Esophagus squamous epithelium (tissue), 5 donors: ENCODE measurements around the gene SLC44A3. TPM values are rescaled to one million over a fixed set of nuclear protein-coding genes. Genes with fewer than 3 reads are reported as not detected.

Experiments used
- DNase-seq: peaks from one replicate; lab custom pipeline; 2025; lab: John Stamatoyannopoulos, UW
- H3K27ac ChIP-seq, 4 donors: fragments of 200-600 bp; sonication (generic); one replicate each; pipeline ENCODE4 v1.5.1; 2016 to 2019; ENCODE audit warnings: mild to moderate bottlenecking in 1 of 4
- H3K27me3 ChIP-seq, 4 donors: fragments of 200-600 bp; sonication (generic); 1 replicate in 3 of 4; 2 replicates in 1 of 4; pipeline versions ENCODE4 v1.5.1 to v1.6.0; 2017 to 2021; ENCODE audit warnings: antibody characterized with exemption in 1 of 4
- H3K36me3 ChIP-seq, 3 donors: fragments of 200-600 bp; sonication (generic); one replicate each; pipeline ENCODE4 v1.5.1; 2016 to 2019
- H3K4me1 ChIP-seq, 3 donors: fragments of 200-600 bp; sonication (generic); one replicate each; pipeline ENCODE4 v1.5.1; 2017 to 2019
- H3K4me3 ChIP-seq, 4 donors: fragments of 200-600 bp; sonication (generic); 1 replicate in 3 of 4; 2 replicates in 1 of 4; pipeline ENCODE4 v1.5.1; 2016 to 2019; ENCODE audit warnings: mild to moderate bottlenecking in 2 of 4, moderate library complexity in 1 of 4
- H3K9me3 ChIP-seq, 3 donors: fragments of 200-600 bp; sonication (generic); one replicate each; pipeline ENCODE4 v1.5.1; 2016 to 2019
- CTCF ChIP-seq, 6 experiments: fragments of 450-650 bp in 4 of 6; fragments of 200-600 bp in 2 of 6; sonication (generic) in 2 of 6; IDR thresholded peaks; one replicate each; pipeline ENCODE4 v1.5.1; 2016 to 2019; ENCODE audit warnings: antibody characterized with exemption in 6 of 6, mild to moderate bottlenecking in 4 of 6, moderate library complexity in 4 of 6
- POLR2A ChIP-seq, 4 donors: fragments of 450-650 bp; IDR thresholded peaks; one replicate each; pipeline ENCODE4 v1.6.1; 2017; ENCODE audit warnings: antibody characterized with exemption in 4 of 4, mild to moderate bottlenecking in 4 of 4, moderate library complexity in 3 of 4
- WGBS, 2 donors: methylation state at CpG; one replicate each; pipeline ENCODE4 v1.1.5; 2018; 5-methylcytosine and 5-hydroxymethylcytosine counted together
- intact Hi-C: fragments of 100-400 bp; cut with DNase I; formaldehyde crosslinking; loops from one replicate; pipeline ENCODE4 v1.15.0; 2022
- total RNA-seq, 4 donors: library from RNA; depleted of rRNA; stranded (reverse); fragments of >200 nt; gene quantifications; one replicate each; pipeline ENCODE4 v1.1.0, GENCODE V29; 2016
- donor health status: DM: yes; HTN: yes; CAD: no.

SLC44A3 gene
- total RNA-seq, 4 donors from 2014 or later, result 5.4 to 11.7 (median 9.4) TPM

- no peaks in the 10 kb centered on the region for H3K9me3 ChIP-seq
- peaks cover 6 to 36% (median 9%) of the 10 kb centered on the region in 3 donors for H3K4me1 ChIP-seq
- H3K27me3 ChIP-seq, result no peaks in the 10 kb centered on the region
- DNase-seq, result no peak
- H3K27ac ChIP-seq, result peak overlapping the region; percentile 79 to 90 (median 87)
- intact Hi-C loops, result loop anchor here (2.0 to 10.0 kb wide), 2 partner anchors 69 to 187 kb away; partner anchors contain the start of gene CNN3
- WGBS, 2 donors, result 49 to 66% methylated on average over 2 of the region's 2 CpGs
- peaks cover 0 to 11% (median 0%) of the 10 kb centered on the region in 3 donors for H3K36me3 ChIP-seq
- TF ChIP-seq CTCF (IDR thresholded peaks at IDR 0.05), result no peak
- TF ChIP-seq POLR2A (IDR thresholded peaks at IDR 0.05), result no peak
- no peak overlapping the region for H3K4me3 ChIP-seq
Observed at GRCh38 chr1:94855307-94855700, 35.1 kb downstream of the SLC44A3 start.

- Histone ChIP-seq H3K4me1 (peaks cover 6 to 43% (median 9%) of the 10 kb centered on the region in 3 donors), H3K27me3 (no peaks in the 10 kb centered on the region), H3K4me3 (no peak overlapping the region), H3K9me3 (no peaks in the 10 kb centered on the region), H3K27ac (peak overlapping the region in 3 of 4 donors; percentile 79 to 90 (median 84)), H3K36me3 (peaks cover 0 to 7% (median 0%) of the 10 kb centered on the region in 3 donors)
- no peak for DNase-seq
- intact Hi-C loops, result loop anchor here (10.0 kb wide), 1 partner anchor 69 kb away; the partner anchor contains the start of gene CNN3
- TF ChIP-seq CTCF (IDR thresholded peaks at IDR 0.05), result no peak
- no peak for TF ChIP-seq POLR2A (IDR thresholded peaks at IDR 0.05)
- WGBS, 2 donors, result 85 to 94% methylated on average over 5 of the region's 5 CpGs
Observed at GRCh38 chr1:94856004-94856403, 35.8 kb downstream of the SLC44A3 start.

DNA sequence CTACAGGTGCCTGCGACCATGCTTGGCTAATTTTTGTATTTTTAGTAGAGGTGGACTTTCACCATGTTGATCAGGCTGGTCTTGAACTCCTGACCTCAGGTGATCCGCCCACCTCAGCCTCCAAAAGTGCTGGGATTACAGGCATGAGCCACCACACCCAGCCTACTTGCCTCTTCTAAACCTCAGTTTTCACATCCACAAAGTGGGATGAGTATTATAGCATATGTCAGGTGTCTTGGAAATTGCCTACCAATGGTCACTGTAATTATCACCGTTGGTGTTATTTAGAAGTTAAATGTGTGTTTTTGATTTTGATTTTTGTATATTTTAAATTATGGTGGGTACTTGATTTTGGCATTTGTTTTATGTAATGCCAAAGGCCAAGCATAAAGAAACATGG, 36.7 kb downstream of the SLC44A3 start:
- Histone ChIP-seq H3K9me3 (no peaks in the 10 kb centered on the region), H3K4me1 (peaks cover 9 to 52% (median 9%) of the 10 kb centered on the region in 3 donors), H3K27me3 (no peaks in the 10 kb centered on the region), H3K36me3 (no peaks in the 10 kb centered on the region), H3K4me3 (no peak overlapping the region), H3K27ac (no peak overlapping the region)
- no peak for TF ChIP-seq POLR2A (IDR thresholded peaks at IDR 0.05)
- no peak for TF ChIP-seq CTCF (IDR thresholded peaks at IDR 0.05)
- DNase-seq, result no peak
- intact Hi-C loops, result loop anchor here (10.0 kb wide), 1 partner anchor 68 kb away; the partner anchor contains the start of gene CNN3
- 77 to 90% methylated on average over 3 of the region's 3 CpGs for WGBS, 2 donors

GRCh38 chr1:94858276-94858675, 38.1 kb downstream of the SLC44A3 start:
- TF ChIP-seq CTCF (IDR thresholded peaks at IDR 0.05), result no peak
- 54 to 73% methylated on average over 2 of the region's 2 CpGs for WGBS, 2 donors
- H3K9me3 ChIP-seq, result no peaks in the 10 kb centered on the region
- no peak for DNase-seq
- no peaks in the 10 kb centered on the region for H3K36me3 ChIP-seq
- H3K4me3 ChIP-seq, result no peak overlapping the region
- peak overlapping the region in 1 of 4 donors; percentile 30 for H3K27ac ChIP-seq
- intact Hi-C loops, result loop anchor here (10.0 kb wide), 1 partner anchor 67 kb away; the partner anchor contains the start of gene CNN3
- peaks cover 20 to 66% (median 20%) of the 10 kb centered on the region in 3 donors for H3K4me1 ChIP-seq
- H3K27me3 ChIP-seq, result no peaks in the 10 kb centered on the region

- TF ChIP-seq CTCF (IDR thresholded peaks at IDR 0.05), result no peak
- no peak for TF ChIP-seq POLR2A (IDR thresholded peaks at IDR 0.05)
- H3K36me3 ChIP-seq, result no peaks in the 10 kb centered on the region
- no peaks in the 10 kb centered on the region for H3K27me3 ChIP-seq
- no peaks in the 10 kb centered on the region for H3K9me3 ChIP-seq
- DNase-seq, result no peak
- no peak overlapping the region for H3K4me3 ChIP-seq
- peaks cover 26 to 72% (median 28%) of the 10 kb centered on the region in 3 donors for H3K4me1 ChIP-seq
- intact Hi-C loops, result loop anchor here (10.0 kb wide), 1 partner anchor 66 kb away; the partner anchor contains the start of gene CNN3
- WGBS, 2 donors, result 53 to 74% methylated on average over 2 of the region's 2 CpGs
- peak overlapping the region in 1 of 4 donors; percentile 23 for H3K27ac ChIP-seq
Observed at GRCh38 chr1:94859174-94859573, 39.0 kb downstream of the SLC44A3 start.
